AG08396 (cell line): ENCODE measurements around the gene PPFIA2.
A peak's percentile ranks its signal among the peaks of the same experiment; 100 is the strongest.

ENCODE experiments used
- DNase-seq: peaks from one replicate; pipeline ENCODE4 v3.0.0; 2012; ENCODE audit warnings: low spot score, mixed read lengths

Gene PPFIA2

DNA sequence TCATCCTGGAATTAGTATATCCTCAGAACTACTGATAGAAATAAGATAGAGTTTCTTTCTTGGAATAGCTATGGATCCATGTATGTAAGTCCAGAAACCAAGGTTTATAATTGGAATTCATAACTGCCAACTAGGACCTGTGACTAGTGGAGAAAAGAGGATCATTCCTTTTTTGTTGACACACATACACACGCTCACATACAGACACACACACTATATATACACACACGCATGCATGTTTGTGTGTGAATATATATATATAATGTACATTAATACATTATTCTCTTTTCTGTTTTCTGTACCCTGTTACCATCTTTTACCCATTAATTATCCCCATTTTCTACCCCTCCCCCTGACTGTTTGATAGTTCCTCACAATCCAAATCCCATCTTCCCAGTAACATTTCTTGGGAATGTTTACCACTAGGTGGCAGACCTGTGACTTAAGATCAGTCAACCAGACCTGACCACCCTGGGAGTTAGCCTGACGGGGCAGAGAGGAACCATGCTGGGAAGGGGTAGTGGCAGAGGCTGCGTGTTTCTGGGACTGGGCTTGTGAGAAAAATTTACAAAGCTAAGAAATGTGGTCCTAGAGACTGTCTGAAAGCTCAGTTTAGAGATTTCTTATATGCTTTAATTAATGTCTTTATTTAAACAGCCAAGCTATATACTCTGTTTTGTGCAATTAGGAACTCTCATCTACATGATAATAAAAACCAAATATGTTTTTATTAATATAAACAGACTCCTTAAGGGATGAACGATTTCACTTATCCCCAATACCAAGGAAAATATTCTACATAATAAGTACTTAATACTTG lies 308.0 kb downstream of the PPFIA2 start:
- peak; percentile 26 for DNase-seq

DNA sequence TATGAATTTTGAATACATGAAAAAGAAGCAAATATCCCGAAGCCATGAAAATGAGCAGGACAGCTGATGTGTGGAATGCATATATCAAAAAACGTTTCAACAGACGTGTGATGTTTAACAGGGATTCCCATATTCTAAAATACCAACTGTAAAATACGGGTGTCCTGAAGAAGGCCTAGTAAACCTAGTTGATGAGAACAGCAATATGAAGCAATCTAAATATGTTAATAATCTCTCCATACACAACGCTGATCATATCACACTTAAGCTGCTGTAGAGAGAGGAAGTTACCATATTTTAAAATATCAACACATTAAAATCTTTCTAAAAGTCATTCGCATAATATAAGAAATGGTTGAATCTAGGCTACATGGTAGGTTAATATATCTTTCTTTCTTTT lies 317.5 kb downstream of the PPFIA2 start:
- DNase-seq = no peak

DNA sequence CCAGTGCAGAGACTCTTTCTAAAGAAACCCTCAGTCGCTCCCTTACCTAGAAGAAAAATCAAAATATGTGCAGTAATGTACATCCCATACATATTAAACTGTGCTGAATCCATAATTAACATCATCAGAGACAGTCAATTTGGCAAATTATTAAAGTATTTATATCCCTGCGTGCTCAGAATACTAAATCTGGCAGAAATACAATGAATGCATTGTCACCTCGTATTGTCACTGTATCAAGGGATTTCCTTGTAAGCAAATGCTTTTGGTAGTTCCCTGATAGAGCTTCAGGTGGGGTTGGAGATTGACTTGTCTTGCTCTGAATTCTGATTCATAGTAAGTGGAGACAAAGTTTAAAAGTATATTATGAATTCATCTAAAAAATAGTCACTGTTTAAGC lies 319.1 kb downstream of the PPFIA2 start:
- no peak for DNase-seq

- no peak for DNase-seq
Measured at GRCh38 chr12:81439344-81439743, 319.8 kb downstream of the PPFIA2 start.

GRCh38 chr12:81417056-81417455 lies 342.1 kb downstream of the PPFIA2 start:
- DNase-seq = no peak

- no peak for DNase-seq
Measured at GRCh38 chr12:81416571-81416970, 342.6 kb downstream of the PPFIA2 start.

- no peak for DNase-seq
Measured at GRCh38 chr12:81414441-81414840, 344.7 kb downstream of the PPFIA2 start.

DNA sequence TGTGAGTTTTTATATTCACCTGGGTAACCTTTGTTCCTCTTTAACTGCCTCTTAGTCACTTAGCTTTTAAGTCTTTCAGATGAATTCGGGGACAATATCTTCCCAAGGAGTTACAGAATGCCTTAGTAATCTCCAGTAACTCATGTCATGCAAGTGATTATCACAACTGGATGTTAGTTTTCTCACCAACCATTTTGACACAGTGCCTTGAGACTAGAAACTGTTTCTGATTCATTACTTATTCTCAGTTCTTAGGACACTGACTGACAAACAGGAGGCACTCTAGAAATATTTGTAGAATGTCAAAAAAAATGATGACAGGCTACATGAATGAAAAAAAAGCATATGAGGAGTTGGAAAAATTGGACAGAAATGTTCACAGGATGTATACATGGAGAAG lies 346.2 kb downstream of the PPFIA2 start:
- DNase-seq = no peak

DNA sequence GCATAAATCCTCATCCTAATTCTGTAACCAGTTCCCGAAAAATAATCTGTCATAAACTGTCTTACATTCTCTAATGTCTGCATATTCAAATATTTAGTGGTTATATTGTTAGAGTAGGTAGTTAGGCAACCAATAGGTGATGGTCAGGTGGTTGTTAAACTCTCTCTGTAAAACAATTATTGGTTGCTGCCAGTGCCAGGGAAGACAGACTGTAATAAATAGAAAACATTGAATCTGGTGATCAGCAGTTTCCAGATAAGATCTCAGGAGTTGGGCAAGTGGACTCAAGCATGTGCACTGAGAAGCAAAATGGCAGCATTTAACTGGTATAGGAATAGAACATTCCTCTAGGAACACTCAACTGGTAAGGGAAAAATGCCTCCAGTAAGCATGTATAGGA lies 355.8 kb downstream of the PPFIA2 start:
- DNase-seq = no peak

DNA sequence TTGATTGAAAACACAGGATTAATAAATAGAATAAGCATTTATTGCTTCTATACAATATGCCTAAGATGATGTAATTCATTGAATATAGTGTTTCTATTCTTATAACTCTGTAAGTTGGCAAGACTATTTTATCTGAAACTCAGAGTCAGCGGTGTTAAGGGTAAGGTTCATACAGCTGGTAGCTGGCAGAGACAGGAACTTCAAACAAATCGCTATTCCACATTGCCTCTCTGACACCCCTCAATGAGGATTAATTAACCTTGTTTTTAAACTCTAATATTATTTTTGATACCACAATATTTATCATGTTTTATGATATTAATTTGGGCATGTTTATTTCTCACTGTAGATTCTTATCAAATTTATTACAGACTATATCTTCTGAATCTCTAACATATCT lies 357.9 kb downstream of the PPFIA2 start:
- DNase-seq = no peak

DNA sequence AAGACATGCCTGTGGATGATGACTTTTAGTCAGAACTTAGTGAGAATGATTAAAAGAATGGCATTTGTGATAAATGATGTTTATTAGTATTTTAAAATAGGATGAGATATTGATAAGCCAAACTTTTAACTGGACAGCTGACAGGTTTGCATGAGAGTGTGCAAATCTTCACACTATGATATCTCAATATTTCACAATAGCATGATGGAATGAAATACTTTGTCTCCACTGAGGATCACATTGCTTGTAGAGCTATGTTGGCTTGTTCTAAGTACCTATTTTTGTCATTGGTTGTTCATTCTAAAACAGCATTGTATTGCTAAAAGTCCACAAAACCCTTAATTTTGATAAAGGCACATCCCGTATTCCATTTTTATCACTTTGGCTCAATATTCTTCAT lies 359.1 kb downstream of the PPFIA2 start:
- DNase-seq = no peak

GRCh38 chr12:81395431-81395830 lies 363.7 kb downstream of the PPFIA2 start:
- no peak for DNase-seq

DNA sequence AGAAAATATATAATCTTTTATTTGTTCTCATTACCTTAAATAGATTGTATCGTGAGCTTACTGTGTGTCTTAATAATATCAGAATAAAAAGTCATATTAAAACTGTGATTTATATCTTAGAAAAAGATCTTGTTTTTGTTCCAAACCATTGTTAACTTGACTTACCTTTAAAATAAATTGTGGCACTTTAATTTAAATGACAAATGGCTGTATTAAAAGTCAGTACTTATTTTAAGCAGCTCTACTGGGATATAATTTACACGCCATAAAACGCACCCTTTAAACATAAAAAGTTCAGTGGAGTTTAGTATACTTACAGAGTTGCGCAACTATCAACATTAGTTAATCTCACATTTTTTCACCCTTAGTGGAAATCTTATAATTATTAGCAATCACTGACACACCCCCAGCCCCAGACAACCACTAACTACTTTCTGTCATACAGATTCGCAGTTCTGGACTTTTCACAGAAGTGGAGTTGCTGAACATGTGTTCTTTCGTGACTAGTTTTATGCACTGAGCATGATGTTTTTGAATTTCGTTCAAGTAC lies 369.5 kb downstream of the PPFIA2 start:
- DNase-seq = no peak

DNA sequence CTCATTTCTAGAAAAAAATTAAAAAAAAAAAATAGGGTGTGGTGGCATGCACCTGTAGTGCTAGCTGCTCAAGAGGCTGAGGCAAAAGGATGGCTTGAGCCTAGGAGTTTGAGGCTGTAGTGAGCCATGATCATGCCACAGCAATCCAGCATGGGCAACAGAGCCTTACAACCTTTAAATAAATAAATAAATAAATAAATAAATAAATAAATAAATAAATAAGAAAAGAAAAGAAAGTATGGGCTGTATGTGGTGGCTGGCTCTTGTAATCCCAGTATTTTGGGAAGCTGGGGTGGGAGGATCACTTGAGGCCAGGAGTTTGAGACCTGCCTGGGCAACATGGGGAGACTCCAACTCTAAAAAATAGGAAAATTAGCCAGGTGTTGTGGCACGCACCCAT lies 373.0 kb downstream of the PPFIA2 start:
- DNase-seq = no peak

DNA sequence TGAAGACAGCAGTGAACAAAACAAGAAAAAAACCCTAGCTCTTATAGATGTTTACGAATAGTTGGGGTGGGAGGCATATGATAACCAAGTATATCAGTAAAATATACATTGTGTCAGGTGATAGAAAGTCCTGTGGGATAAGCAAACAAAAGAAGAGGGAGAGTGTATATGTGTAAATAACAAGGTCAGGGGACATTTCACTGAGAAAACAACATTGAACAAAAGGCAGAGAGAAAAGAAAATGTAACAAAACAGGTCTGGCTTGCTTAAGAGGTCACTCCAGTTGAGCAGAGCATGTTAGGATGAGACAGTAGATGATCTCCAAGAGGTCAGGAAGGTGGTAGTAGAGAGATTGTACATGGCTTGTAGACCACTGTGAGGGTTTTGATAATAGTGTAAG lies 377.2 kb downstream of the PPFIA2 start:
- DNase-seq = no peak

DNA sequence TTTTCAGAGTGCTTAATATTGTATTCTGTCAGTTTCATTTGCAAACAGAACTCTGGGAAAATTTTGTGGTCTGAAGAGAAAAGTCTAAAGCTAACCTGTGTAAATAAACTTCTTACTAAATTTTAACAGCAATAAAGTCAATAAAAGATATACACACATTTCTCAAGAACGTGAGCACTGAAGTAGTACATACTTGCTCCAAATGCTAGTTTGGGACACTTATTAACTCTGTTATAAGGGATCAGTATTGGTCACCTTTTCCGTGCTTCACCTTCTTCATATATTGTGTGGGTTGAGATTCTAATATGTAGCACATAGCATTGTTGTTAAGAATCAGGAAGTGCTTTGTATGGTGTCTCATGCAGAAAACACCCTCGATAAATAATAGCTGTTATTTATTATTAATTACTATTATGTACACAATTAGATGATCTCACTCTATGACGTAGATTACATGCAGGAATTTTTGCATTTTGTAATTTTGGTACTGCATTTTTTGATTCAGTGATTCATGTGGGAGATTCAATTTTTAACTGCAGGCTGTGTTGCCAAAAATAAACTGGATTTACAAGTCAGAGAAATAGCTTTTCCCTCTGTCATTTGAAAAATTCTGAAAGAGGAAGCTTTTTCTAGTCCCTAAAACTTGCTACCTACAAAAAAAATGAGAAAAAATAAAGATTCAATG lies 380.4 kb downstream of the PPFIA2 start:
- no peak for DNase-seq

DNA sequence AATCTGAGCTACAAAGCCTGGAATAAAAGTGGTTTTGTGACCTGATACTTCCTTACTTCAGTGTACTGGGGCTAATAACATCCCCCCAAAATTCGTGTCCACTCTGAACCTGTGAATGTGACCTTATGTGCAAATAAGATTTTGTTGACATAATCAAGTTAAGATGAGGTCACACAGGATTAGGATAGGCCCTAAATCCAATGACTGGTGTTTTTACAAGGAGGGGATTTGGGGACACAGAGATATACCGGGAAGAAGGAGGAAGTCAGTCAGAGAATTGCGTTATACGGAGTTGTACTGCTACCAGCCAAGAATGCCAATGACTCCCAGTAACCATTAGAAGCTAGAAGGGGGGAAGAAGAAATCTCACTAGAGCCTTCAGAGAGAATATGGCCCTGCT lies 381.4 kb downstream of the PPFIA2 start:
- DNase-seq = no peak

DNA sequence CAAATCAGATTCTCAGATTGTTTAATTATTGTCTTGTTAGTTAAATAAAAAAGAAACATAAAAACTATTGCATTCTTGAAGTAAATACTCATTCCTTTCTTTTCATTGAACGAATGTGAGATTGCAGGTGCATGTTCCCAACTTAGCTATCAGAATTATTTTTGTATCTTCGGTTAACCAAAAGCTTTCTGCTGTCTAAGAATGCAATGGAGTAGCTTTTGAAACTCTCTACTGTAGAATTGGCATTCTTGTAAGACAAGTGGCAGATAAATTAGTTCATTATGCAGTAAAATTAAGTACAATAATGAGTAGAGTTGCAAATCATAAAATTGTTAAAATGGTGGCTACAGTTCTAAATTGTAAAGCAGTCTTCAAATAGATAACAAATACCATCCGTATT lies 383.2 kb downstream of the PPFIA2 start:
- DNase-seq = no peak

GRCh38 chr12:81370456-81370855 lies 388.7 kb downstream of the PPFIA2 start:
- no peak for DNase-seq

DNA sequence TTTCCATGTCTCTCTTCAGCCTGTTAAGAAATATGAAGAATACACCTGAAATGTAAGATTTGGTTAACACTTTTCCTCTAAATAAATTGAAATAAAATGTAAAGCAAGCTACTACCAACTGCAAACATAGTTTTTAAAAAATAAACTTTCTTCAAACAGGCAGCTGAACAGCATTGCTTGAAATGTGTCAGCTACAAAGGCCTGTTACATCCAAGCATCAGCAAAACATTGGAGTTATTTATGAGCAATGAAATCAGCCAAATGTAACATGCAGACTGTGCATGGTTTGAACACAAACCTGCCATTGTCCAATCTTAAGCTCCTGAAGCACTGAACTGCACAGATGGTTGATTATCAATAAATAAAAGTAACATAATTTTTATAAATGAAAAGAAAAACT lies 390.0 kb downstream of the PPFIA2 start:
- DNase-seq = no peak

GRCh38 chr12:81365284-81365683 lies 393.9 kb downstream of the PPFIA2 start:
- DNase-seq = no peak

DNA sequence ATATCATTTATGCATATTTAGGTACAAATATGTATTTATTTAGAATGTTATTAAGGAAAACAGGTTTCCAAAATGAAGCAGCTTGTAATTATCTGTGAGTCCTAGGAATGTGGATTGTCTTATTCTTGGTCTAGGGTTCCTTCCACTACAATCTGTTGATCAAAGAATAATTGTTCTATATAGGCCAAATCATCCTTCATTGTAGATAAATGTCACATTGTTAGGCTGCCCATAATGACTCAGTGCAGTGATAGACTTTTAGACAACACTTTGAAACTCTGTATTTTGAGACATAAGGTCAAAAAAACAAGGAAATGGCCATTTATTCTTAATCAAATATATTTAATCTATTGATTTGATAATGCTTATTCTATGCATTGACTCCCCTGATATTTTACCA lies 398.2 kb downstream of the PPFIA2 start:
- no peak for DNase-seq

- no peak for DNase-seq
Measured at GRCh38 chr12:81359736-81360135, 399.4 kb downstream of the PPFIA2 start.
